Measurements from ENCODE around the gene TEAD1. TPM values are rescaled to one million over a fixed set of nuclear protein-coding genes. Genes with fewer than 3 reads are reported as not detected.
A peak's percentile ranks its signal among the peaks of the same experiment; 100 is the strongest.

TEAD1 gene
- total RNA-seq, 1 donor from 2014 or later: 62.5 TPM

- Mint-ChIP-seq H3K4me3 (ENCODE audit: unreplicated experiment) (peak overlapping the region; percentile 78), H3K27me3 (ENCODE audit: unreplicated experiment) (peaks cover 4% of the 10 kb centered on the region)
These were observed 125.2 kb downstream of the TEAD1 start for GRCh38 chr11:12799334-12799835.

DNA sequence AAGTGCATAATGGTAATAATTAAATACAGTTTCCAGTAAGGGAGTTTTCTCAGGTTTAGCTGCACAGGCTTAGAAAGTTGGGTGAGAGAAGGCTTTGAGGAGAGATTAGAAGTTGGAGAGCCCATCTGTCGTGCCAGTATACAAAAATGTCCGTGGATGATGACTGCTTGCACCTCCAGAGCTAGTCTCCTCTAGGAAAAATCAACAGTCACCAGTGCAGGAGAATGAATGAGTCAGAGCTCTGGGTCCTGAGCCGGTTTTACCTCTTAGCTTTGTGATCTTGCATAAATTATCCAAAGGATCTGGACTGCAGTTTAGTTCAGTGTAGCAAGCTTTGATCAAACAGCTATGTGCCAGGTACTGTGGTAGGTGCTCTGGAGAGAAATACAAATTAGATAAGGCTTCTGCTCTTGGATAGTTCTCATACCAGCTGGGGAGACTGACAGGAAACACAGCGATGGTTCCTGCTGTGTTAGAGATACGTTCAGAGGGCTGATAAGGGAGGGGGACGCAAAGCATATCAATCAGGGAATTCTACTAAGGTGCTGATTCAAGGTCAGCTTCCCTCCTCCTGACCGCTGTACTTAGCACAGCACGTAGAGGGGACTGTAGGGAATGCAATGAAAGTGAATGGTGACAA is 125.9 kb downstream of the TEAD1 start:
- DNase-seq: no peak
- Mint-ChIP-seq H3K27ac (ENCODE audit: unreplicated experiment) (peak overlapping the region; percentile 54), H3K4me1 (ENCODE audit: low read depth, unreplicated experiment) (peaks cover 47% of the 10 kb centered on the region), H3K27me3 (ENCODE audit: unreplicated experiment) (peaks cover 4% of the 10 kb centered on the region), H3K36me3 (ENCODE audit: unreplicated experiment) (no peaks in the 10 kb centered on the region), H3K9me3 (ENCODE audit: unreplicated experiment) (peaks cover 7% of the 10 kb centered on the region), H3K4me3 (ENCODE audit: unreplicated experiment) (peak overlapping the region; percentile 78)
- TF ChIP-seq CTCF (IDR thresholded peaks at IDR 0.05; ENCODE audit: partially characterized antibody, unreplicated experiment): no peak

More at GRCh38 chr11:12799334-12799835, 125.2 kb downstream of the TEAD1 start:
- DNase-seq: no peak
- Mint-ChIP-seq H3K4me1 (ENCODE audit: low read depth, unreplicated experiment) (peaks cover 50% of the 10 kb centered on the region), H3K9me3 (ENCODE audit: unreplicated experiment) (peaks cover 7% of the 10 kb centered on the region), H3K27ac (ENCODE audit: unreplicated experiment) (peak overlapping the region; percentile 20), H3K36me3 (ENCODE audit: unreplicated experiment) (no peaks in the 10 kb centered on the region)
- TF ChIP-seq CTCF (IDR thresholded peaks at IDR 0.05; ENCODE audit: partially characterized antibody, unreplicated experiment): no peak

GRCh38 chr11:12800871-12801270 is 126.7 kb downstream of the TEAD1 start:
- no peak for TF ChIP-seq CTCF (IDR thresholded peaks at IDR 0.05; ENCODE audit: partially characterized antibody, unreplicated experiment)
- peak overlapping the region; percentile 54 for H3K27ac Mint-ChIP-seq (ENCODE audit: unreplicated experiment)
- no peaks in the 10 kb centered on the region for H3K36me3 Mint-ChIP-seq (ENCODE audit: unreplicated experiment)
- H3K4me1 Mint-ChIP-seq (ENCODE audit: low read depth, unreplicated experiment): peaks cover 51% of the 10 kb centered on the region
- H3K27me3 Mint-ChIP-seq (ENCODE audit: unreplicated experiment): peaks cover 4% of the 10 kb centered on the region
- H3K4me3 Mint-ChIP-seq (ENCODE audit: unreplicated experiment): peak overlapping the region; percentile 78
- peaks cover 7% of the 10 kb centered on the region for H3K9me3 Mint-ChIP-seq (ENCODE audit: unreplicated experiment)
- no peak for DNase-seq

DNA sequence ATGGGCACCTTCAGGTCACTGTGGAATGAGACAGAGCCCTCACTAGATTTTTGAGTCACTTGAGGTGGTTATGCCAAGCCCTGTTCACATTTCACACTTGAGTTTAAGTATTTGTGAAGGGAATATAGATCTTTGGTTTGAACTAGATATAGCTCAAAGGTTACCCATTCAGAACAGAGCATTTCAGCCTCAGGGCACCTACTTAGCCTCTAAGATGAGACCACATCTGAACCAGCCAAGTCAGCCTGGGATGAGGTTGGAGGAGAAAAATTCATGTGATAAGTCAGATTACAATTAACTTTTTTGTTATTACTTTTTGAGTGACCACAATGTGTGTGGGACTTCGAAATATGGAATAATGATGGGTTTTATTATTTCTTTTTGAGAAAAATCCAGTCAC is 127.8 kb downstream of the TEAD1 start:
- Mint-ChIP-seq H3K36me3 (ENCODE audit: unreplicated experiment) (no peaks in the 10 kb centered on the region), H3K27ac (ENCODE audit: unreplicated experiment) (peak overlapping the region; percentile 49), H3K4me3 (ENCODE audit: unreplicated experiment) (no peak overlapping the region), H3K27me3 (ENCODE audit: unreplicated experiment) (peaks cover 5% of the 10 kb centered on the region), H3K9me3 (ENCODE audit: unreplicated experiment) (peaks cover 9% of the 10 kb centered on the region), H3K4me1 (ENCODE audit: low read depth, unreplicated experiment) (peaks cover 60% of the 10 kb centered on the region)
- DNase-seq: no peak
- no peak for TF ChIP-seq CTCF (IDR thresholded peaks at IDR 0.05; ENCODE audit: partially characterized antibody, unreplicated experiment)

DNA sequence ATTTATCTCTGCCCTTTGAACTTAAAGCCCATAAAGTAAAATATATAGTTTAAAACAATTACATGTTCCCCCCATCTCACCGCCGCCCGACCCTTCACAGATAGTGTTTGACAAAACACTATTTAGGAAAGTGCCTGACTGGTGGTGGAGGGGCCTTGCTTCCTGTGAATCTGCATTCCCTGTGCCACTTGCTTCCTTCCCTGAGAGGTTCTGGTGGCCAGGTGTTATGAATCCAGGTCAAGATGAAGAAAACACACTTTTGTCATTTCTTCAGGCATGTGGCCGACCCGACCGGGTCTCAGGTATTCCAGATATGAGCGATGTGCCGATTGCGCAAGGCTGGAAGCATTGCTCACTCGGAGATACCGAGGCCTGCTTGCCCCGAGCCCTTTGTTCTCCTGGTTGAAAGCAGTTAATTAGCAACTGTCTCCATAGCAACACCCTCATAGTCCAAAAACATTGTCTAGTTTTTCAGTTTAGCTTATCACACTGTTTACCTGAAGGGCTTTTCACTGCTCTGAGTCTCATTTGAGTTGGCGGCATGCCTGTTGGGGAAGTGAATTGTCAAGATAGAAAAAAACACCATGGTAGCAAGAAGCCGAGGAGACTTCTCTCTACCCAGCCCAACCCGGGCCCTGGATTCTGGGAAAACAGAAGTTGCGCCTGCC is 128.3 kb downstream of the TEAD1 start:
- Mint-ChIP-seq H3K4me3 (ENCODE audit: unreplicated experiment) (no peak overlapping the region), H3K36me3 (ENCODE audit: unreplicated experiment) (no peaks in the 10 kb centered on the region), H3K9me3 (ENCODE audit: unreplicated experiment) (peaks cover 9% of the 10 kb centered on the region), H3K27ac (ENCODE audit: unreplicated experiment) (peak overlapping the region; percentile 65), H3K4me1 (ENCODE audit: low read depth, unreplicated experiment) (peaks cover 64% of the 10 kb centered on the region), H3K27me3 (ENCODE audit: unreplicated experiment) (peaks cover 5% of the 10 kb centered on the region)
- no peak for TF ChIP-seq CTCF (IDR thresholded peaks at IDR 0.05; ENCODE audit: partially characterized antibody, unreplicated experiment)
- DNase-seq: no peak
